RWPE1 (cell line): ENCODE data around the gene ARRDC4.
A peak's percentile ranks its signal among the peaks of the same experiment; 100 is the strongest.

Source experiments
- CTCF ChIA-PET: fragments of 350-600 bp; sonication (Branson Sonifier 250); formaldehyde crosslinking; extraction: SDS; loops from one replicate; lab custom pipeline; 2021; lab: Yijun Ruan, JAX
- POLR2A ChIA-PET: fragments of 400-600 bp; formaldehyde crosslinking; extraction: SDS; loops from one replicate; lab custom pipeline; 2020; ENCODE audit warnings: antibody characterized with exemption; ENCODE audit not compliant: low non-redundant PET; lab: Yijun Ruan, JAX
- DNase-seq: peaks from one replicate; pipeline ENCODE4 v3.0.0; 2012; ENCODE audit warnings: low spot score
- H3K27ac ChIP-seq: fragments of 450-650 bp; 2 replicates; pipeline ENCODE4 v1.5.1; 2017
- TF ChIP-seq, protein P1 (sequence below): fragments of 450-650 bp; conservative IDR thresholded peaks from 2 replicates; pipeline ENCODE4 v1.5.1; 2017; ENCODE audit warnings: low read depth, mild to moderate bottlenecking

ARRDC4 gene

DNA sequence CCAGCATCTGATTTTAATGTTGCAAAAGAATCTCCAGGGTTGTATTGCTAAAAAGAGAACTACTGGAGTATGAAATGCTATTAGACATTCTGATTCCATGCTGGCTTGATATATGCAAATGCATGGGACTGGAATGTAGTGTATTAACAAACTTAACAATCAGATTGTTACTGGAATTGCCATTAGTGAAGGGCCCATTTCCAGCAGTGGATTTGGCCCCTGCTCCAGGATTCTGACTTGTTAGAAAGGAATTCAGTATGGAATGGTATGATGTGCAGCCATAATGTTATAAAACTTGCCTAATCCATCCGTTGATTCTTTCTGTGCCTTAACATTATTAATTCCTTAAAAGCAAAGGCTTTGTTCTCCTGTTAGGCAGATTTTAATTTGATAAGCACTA, 7.9 kb downstream of the ARRDC4 start:
- TF ChIP-seq, protein P1, sequence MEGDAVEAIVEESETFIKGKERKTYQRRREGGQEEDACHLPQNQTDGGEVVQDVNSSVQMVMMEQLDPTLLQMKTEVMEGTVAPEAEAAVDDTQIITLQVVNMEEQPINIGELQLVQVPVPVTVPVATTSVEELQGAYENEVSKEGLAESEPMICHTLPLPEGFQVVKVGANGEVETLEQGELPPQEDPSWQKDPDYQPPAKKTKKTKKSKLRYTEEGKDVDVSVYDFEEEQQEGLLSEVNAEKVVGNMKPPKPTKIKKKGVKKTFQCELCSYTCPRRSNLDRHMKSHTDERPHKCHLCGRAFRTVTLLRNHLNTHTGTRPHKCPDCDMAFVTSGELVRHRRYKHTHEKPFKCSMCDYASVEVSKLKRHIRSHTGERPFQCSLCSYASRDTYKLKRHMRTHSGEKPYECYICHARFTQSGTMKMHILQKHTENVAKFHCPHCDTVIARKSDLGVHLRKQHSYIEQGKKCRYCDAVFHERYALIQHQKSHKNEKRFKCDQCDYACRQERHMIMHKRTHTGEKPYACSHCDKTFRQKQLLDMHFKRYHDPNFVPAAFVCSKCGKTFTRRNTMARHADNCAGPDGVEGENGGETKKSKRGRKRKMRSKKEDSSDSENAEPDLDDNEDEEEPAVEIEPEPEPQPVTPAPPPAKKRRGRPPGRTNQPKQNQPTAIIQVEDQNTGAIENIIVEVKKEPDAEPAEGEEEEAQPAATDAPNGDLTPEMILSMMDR, result no peak
- no peak overlapping the region for H3K27ac ChIP-seq
- peak; percentile 48 for DNase-seq
- ChIA-PET POLR2A (no interaction called here), CTCF (interaction anchor here (0.6 kb wide), 1 partner anchor 9 kb away, joined by 4 read pairs; no protein-coding TSS in a partner anchor)

GRCh38 chr15:97972366-97972765, 11.9 kb downstream of the ARRDC4 start:
- no peak for DNase-seq
- H3K27ac ChIP-seq, result no peak overlapping the region
- ChIA-PET CTCF (no interaction called here), POLR2A (no interaction called here)
- TF ChIP-seq, protein P1, result no peak

- ChIA-PET POLR2A (no interaction called here), CTCF (interaction anchor here (0.6 to 1.6 kb wide), 3 partner anchors 202 to 727 kb away, joined by 3 to 4 read pairs (median 3); no protein-coding TSS in a partner anchor)
- DNase-seq, result no peak
- H3K27ac ChIP-seq, result no peak overlapping the region
- TF ChIP-seq, protein P1, result no peak
These were observed 15.6 kb downstream of the ARRDC4 start for GRCh38 chr15:97976129-97976528.

GRCh38 chr15:97976766-97977503, 16.4 kb downstream of the ARRDC4 start:
- peak; percentile 61 for DNase-seq
- no peak overlapping the region for H3K27ac ChIP-seq
- ChIA-PET POLR2A (no interaction called here), CTCF (interaction anchor here (0.6 to 1.6 kb wide), 3 partner anchors 8 to 786 kb away, joined by 4 read pairs; no protein-coding TSS in a partner anchor)
- TF ChIP-seq, protein P1, result no peak

- ChIA-PET POLR2A (interaction anchor here (0.7 kb wide), 1 partner anchor 15 kb away, joined by 3 read pairs; no protein-coding TSS in a partner anchor), CTCF (no interaction called here)
- no peak overlapping the region for H3K27ac ChIP-seq
- TF ChIP-seq, protein P1, result no peak
- no peak for DNase-seq
These were observed 17.2 kb downstream of the ARRDC4 start for GRCh38 chr15:97977734-97978133.

DNA sequence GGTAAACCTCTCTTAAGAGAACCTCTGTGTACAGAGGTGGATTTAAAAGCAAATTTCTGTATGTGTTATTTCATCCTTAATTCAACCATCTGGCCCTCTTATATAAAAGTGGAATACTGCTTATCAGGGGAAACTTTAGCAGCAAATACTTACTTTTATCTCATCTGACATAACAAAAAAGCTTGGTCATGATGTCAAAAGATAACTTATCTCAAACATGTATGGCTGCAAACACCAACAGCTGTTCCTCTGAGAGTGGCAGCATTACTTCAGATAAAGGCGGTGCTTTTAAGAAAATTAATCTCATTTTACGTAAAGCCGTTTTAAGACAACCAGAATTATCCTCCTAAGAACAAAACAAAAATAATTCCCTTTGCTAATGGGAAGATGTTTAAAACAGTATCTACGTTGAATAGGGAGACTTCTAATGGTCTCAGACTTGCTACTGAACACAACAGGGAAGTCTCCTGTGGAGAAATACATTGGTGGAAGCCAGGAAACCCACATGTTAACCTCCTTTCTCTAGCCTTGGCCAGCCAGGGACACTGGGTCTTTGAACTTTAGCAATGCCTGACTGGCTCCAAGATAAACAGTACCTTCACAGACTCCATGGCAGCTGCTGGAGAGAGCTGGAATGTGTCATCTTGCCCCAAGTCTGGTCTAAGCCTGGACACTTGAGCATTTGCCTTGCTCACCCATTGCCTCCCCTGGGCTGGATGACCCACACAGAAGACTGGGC, 18.1 kb downstream of the ARRDC4 start:
- TF ChIP-seq, protein P1, result no peak
- DNase-seq, result no peak
- no peak overlapping the region for H3K27ac ChIP-seq
- CTCF ChIA-PET, result no interaction called here
- POLR2A ChIA-PET, result no interaction called here
